Epithelial cell of prostate (primary cell): ENCODE data around the gene OLFM1.

Experiments
- DNase-seq: peaks from one replicate; pipeline ENCODE4 v3.0.0-alpha.2; 2011; ENCODE audit warnings: low read depth, low spot score
- H3K27ac ChIP-seq: fragments of 450-650 bp; 2 replicates; pipeline ENCODE4 v1.5.1; 2017; ENCODE audit warnings: mild to moderate bottlenecking

The OLFM1 gene

GRCh38 chr9:135075234-135076142, 12.0 kb upstream of the OLFM1 start:
- no peak overlapping the region for H3K27ac ChIP-seq

GRCh38 chr9:135076143-135076875, 11.2 kb upstream of the OLFM1 start:
- H3K27ac ChIP-seq = no peak overlapping the region
- no peak for DNase-seq

More at GRCh38 chr9:135075234-135076142, 12.0 kb upstream of the OLFM1 start:
- no peak for DNase-seq

GRCh38 chr9:135076876-135077430, 10.5 kb upstream of the OLFM1 start:
- H3K27ac ChIP-seq = no peak overlapping the region
- no peak for DNase-seq

GRCh38 chr9:135077497-135078200, 9.8 kb upstream of the OLFM1 start:
- no peak for DNase-seq
- no peak overlapping the region for H3K27ac ChIP-seq

GRCh38 chr9:135078361-135078821, 9.1 kb upstream of the OLFM1 start:
- no peak for DNase-seq

GRCh38 chr9:135079018-135079417, 8.4 kb upstream of the OLFM1 start:
- no peak for DNase-seq
- no peak overlapping the region for H3K27ac ChIP-seq

More at GRCh38 chr9:135078361-135078821, 9.1 kb upstream of the OLFM1 start:
- no peak overlapping the region for H3K27ac ChIP-seq

GRCh38 chr9:135079676-135080075, 7.8 kb upstream of the OLFM1 start:
- H3K27ac ChIP-seq = no peak overlapping the region
- DNase-seq = no peak

- H3K27ac ChIP-seq = no peak overlapping the region
- no peak for DNase-seq
These were observed 6.9 kb upstream of the OLFM1 start for GRCh38 chr9:135080286-135081263.

- DNase-seq = no peak
These were observed 6.2 kb upstream of the OLFM1 start for GRCh38 chr9:135081264-135081660.

GRCh38 chr9:135081731-135082130, 5.7 kb upstream of the OLFM1 start:
- DNase-seq = no peak
- H3K27ac ChIP-seq = no peak overlapping the region

More at GRCh38 chr9:135081264-135081660, 6.2 kb upstream of the OLFM1 start:
- no peak overlapping the region for H3K27ac ChIP-seq

GRCh38 chr9:135082536-135082935, 4.9 kb upstream of the OLFM1 start:
- DNase-seq = no peak
- no peak overlapping the region for H3K27ac ChIP-seq

- H3K27ac ChIP-seq = no peak overlapping the region
- no peak for DNase-seq
These were observed 4.1 kb upstream of the OLFM1 start for GRCh38 chr9:135083241-135083810.

- H3K27ac ChIP-seq = no peak overlapping the region
- no peak for DNase-seq
These were observed 3.6 kb upstream of the OLFM1 start for GRCh38 chr9:135083831-135084230.

- H3K27ac ChIP-seq = no peak overlapping the region
- DNase-seq = no peak
These were observed 3.2 kb upstream of the OLFM1 start for GRCh38 chr9:135084262-135084661.

- no peak overlapping the region for H3K27ac ChIP-seq
- DNase-seq = no peak
These were observed 2.3 kb upstream of the OLFM1 start for GRCh38 chr9:135084881-135085760.

GRCh38 chr9:135085830-135086546, 1.5 kb upstream of the OLFM1 start:
- DNase-seq = no peak

More at GRCh38 chr9:135085830-135086546, 1.5 kb upstream of the OLFM1 start:
- no peak overlapping the region for H3K27ac ChIP-seq
